HEK293 (cell line): ENCODE results near the gene ZNF780B.

ENCODE experiments used
- CTCF ChIA-PET: fragments of 350-600 bp; formaldehyde crosslinking; extraction: SDS; loops from one replicate; lab custom pipeline; 2021; ENCODE audit warnings: antibody characterized with exemption; lab: Yijun Ruan, JAX
- POLR2A ChIA-PET: fragments of 300-600 bp; formaldehyde crosslinking; extraction: SDS; loops from one replicate; lab custom pipeline; 2020; ENCODE audit warnings: antibody characterized with exemption, inconsistent platforms; lab: Yijun Ruan, JAX
- H3K27ac ChIP-seq: fragments of 200-500 bp; sonication (Bioruptor generic); 2 replicates; pipeline ENCODE4 v1.5.1; 2014; ENCODE audit warnings: low read depth, low read length, control low read depth, inconsistent platforms; ENCODE audit errors: extremely low read depth
- H3K36me3 ChIP-seq, 2 experiments: fragments of 200-500 bp in 1 of 2; sonication (Bioruptor generic) in 1 of 2; 1 replicate in 1 of 2; 2 replicates in 1 of 2; pipeline ENCODE4 v1.5.1; 2014 to 2017; ENCODE audit warnings: inconsistent platforms in 2 of 2, low read length in 2 of 2; ENCODE audit not compliant: control insufficient read depth in 2 of 2, insufficient read depth in 1 of 2
- H3K4me1 ChIP-seq: fragments of 200-500 bp; sonication (Bioruptor generic); 2 replicates; pipeline ENCODE4 v1.5.1; 2014; ENCODE audit warnings: mild to moderate bottlenecking, low read length, inconsistent platforms; ENCODE audit not compliant: control insufficient read depth, insufficient read depth
- H3K4me3 ChIP-seq: 2 replicates; pipeline ENCODE4 v1.5.1; 2011; ENCODE audit warnings: low read depth, mild to moderate bottlenecking, control low read depth, low read length, moderate library complexity
- H3K9me3 ChIP-seq: fragments of 200-500 bp; sonication (Bioruptor generic); 2 replicates; pipeline ENCODE4 v1.5.1; 2014; ENCODE audit warnings: low read depth, low read length, inconsistent platforms; ENCODE audit not compliant: control insufficient read depth, insufficient read depth
- SETDB1 ChIP-seq: IDR thresholded peaks from one replicate; pipeline ENCODE4 v1.6.1; 2017; ENCODE audit warnings: mild to moderate bottlenecking, low read length, moderate library complexity, mixed read lengths; ENCODE audit not compliant: insufficient read length
- TRIM28 ChIP-seq: IDR thresholded peaks from 2 replicates; pipeline ENCODE4 v1.6.1; 2011; ENCODE audit warnings: low read length, control low read depth, borderline replicate concordance
- ZIC2 ChIP-seq: fragments of 450-650 bp; formaldehyde crosslinking; IDR thresholded peaks from 2 replicates; pipeline ENCODE4 v1.5.1; 2016; ENCODE audit warnings: missing biosample characterization, missing genetic modification characterization
- ZNF133 ChIP-seq: fragments of 450-650 bp; formaldehyde crosslinking; IDR thresholded peaks from 2 replicates; pipeline ENCODE4 v1.5.1; 2016; ENCODE audit warnings: missing biosample characterization, missing genetic modification characterization
- ZNF138 ChIP-seq: fragments of 450-650 bp; formaldehyde crosslinking; IDR thresholded peaks from 2 replicates; pipeline ENCODE4 v1.5.1; 2016; ENCODE audit warnings: missing biosample characterization, missing genetic modification characterization, borderline replicate concordance
- ZNF214 ChIP-seq: fragments of 450-650 bp; formaldehyde crosslinking; IDR thresholded peaks from 2 replicates; pipeline ENCODE4 v1.5.1; 2017; ENCODE audit warnings: missing biosample characterization, mild to moderate bottlenecking, missing genetic modification characterization, borderline replicate concordance
- ZNF23 ChIP-seq: fragments of 450-650 bp; formaldehyde crosslinking; IDR thresholded peaks from 2 replicates; pipeline ENCODE4 v1.5.1; 2016; ENCODE audit warnings: missing biosample characterization, missing genetic modification characterization, borderline replicate concordance
- ZNF239 ChIP-seq: fragments of 450-650 bp; formaldehyde crosslinking; IDR thresholded peaks from 2 replicates; pipeline ENCODE4 v1.5.1; 2016; ENCODE audit warnings: missing biosample characterization, missing genetic modification characterization
- ZNF274 ChIP-seq, 2 experiments: fragments of 200-500 bp in 1 of 2; fragments of 450-650 bp in 1 of 2; sonication (Bioruptor generic) in 1 of 2; formaldehyde crosslinking in 1 of 2; IDR thresholded peaks; 2 replicates each; pipeline versions ENCODE4 v1.5.1 to v1.6.1; 2014 to 2016; ENCODE audit warnings: borderline replicate concordance in 1 of 2, inconsistent platforms in 1 of 2, low read length in 1 of 2, missing biosample characterization in 1 of 2, missing genetic modification characterization in 1 of 2
- ZNF473 ChIP-seq: fragments of 450-650 bp; formaldehyde crosslinking; IDR thresholded peaks from 2 replicates; pipeline ENCODE4 v1.5.1; 2017; ENCODE audit warnings: missing biosample characterization, missing genetic modification characterization
- ZNF501 ChIP-seq: fragments of 450-650 bp; formaldehyde crosslinking; IDR thresholded peaks from 2 replicates; pipeline ENCODE4 v1.5.1; 2016; ENCODE audit warnings: missing biosample characterization, missing genetic modification characterization
- ZNF571 ChIP-seq: fragments of 450-650 bp; formaldehyde crosslinking; IDR thresholded peaks from 2 replicates; pipeline ENCODE4 v1.5.0; 2017; ENCODE audit warnings: missing biosample characterization, missing genetic modification characterization
- ZNF621 ChIP-seq: fragments of 450-650 bp; formaldehyde crosslinking; IDR thresholded peaks from 2 replicates; pipeline ENCODE4 v1.5.1; 2017; ENCODE audit warnings: missing biosample characterization, missing genetic modification characterization
- ZNF76 ChIP-seq: fragments of 450-650 bp; formaldehyde crosslinking; IDR thresholded peaks from 2 replicates; pipeline ENCODE4; 2016; ENCODE audit warnings: low read depth, missing biosample characterization, missing genetic modification characterization, borderline replicate concordance
- ZNF777 ChIP-seq: fragments of 450-650 bp; formaldehyde crosslinking; IDR thresholded peaks from 2 replicates; pipeline ENCODE4 v1.5.1; 2017; ENCODE audit warnings: missing biosample characterization, missing genetic modification characterization, borderline replicate concordance
- ZNF843 ChIP-seq: fragments of 450-650 bp; formaldehyde crosslinking; IDR thresholded peaks from 2 replicates; pipeline ENCODE4 v1.5.1; 2016; ENCODE audit warnings: missing biosample characterization, missing genetic modification characterization
- TF ChIP-seq, protein P1 (sequence below): fragments of 450-650 bp; formaldehyde crosslinking; IDR thresholded peaks from 2 replicates; pipeline ENCODE4; 2016; ENCODE audit warnings: missing biosample characterization, missing genetic modification characterization
- TF ChIP-seq, protein P2 (sequence below): fragments of 450-650 bp; formaldehyde crosslinking; IDR thresholded peaks from 2 replicates; pipeline ENCODE4 v1.5.1; 2016; ENCODE audit warnings: missing biosample characterization, missing genetic modification characterization
- TF ChIP-seq, protein P3 (sequence below): fragments of 450-650 bp; formaldehyde crosslinking; IDR thresholded peaks from 2 replicates; pipeline ENCODE4 v1.5.1; 2016; ENCODE audit warnings: missing biosample characterization, missing genetic modification characterization

Gene ZNF780B

DNA sequence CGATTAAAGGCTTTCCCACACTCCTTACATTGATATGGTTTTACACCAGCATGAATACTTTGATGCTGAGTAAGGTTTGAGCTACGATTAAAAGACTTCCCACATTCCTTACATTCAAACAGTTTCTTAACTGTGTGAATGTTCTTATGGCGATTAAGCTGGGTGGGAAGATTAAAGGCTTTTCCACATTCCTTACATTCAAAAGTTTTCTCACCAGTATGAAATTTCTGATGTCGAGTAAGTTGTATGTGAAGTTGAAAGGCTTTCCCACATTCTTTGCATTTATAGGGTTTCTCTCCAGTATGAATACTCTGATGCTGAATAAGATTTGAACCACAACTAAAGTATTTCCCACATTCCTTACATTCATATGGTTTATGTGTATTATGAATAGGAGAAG, 20.0 kb downstream of the ZNF780B start:
- CTCF ChIA-PET, result no interaction called here
- H3K9me3 ChIP-seq, result peaks cover 52% of the 10 kb centered on the region

DNA sequence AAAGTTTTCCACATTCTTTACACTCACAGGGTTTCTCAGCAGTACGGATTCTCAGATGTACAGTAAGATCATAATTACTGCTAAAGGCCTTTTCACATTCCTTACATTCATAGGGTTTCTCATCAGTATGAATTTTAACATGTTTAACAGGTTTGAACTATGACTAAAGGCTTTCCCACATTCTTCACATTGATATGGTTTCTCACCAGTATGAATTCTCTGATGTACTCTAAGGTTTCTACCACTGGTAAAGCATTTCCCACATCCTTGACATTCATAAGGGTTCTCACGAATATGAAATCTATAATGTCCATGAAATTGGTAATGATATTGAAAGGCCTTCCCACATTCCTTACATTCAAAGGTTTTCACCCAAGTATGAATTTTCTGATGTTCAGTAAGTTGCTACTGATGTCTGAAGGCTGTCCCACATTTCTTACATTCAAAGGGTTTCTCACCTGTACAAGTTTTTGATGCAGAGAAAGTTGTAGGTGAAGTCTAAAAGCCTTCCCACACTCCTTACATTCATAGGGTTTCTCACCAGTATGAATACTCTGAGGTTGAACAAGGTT, 22.0 kb downstream of the ZNF780B start:
- TF ChIP-seq ZNF76 (no peak), ZNF501 (tag by site-specific recombination) (no peak), SETDB1 (peak; percentile 97), ZNF133 (no peak), TRIM28 (peak; percentile 86; the same call in 1 of the 2 replicates), ZNF239 (tag by site-specific recombination) (no peak), ZNF843 (tag by site-specific recombination) (no peak), ZNF274 (IDR thresholded peaks at IDR 0.05; ENCODE audit: low read length) (peak; percentile 77), ZNF274 (tag by site-specific recombination; IDR thresholded peaks at IDR 0.05; ENCODE audit: borderline replicate concordance) (peak; percentile 98), ZNF571 (no peak)
- Histone ChIP-seq H3K9me3 (peaks cover 65% of the 10 kb centered on the region), H3K27ac (no peak overlapping the region), H3K4me1 (no peaks in the 10 kb centered on the region), H3K36me3 (peaks cover 0 to 35% of the 10 kb centered on the region in 2 experiments; a peak in 2 of 3 replicates), H3K4me3 (no peak overlapping the region)
- POLR2A ChIA-PET, result no interaction called here
- CTCF ChIA-PET, result interaction anchor here (0.7 to 1.1 kb wide), 2 partner anchors 14 to 132 kb away, joined by 4 read pairs; no protein-coding TSS in a partner anchor

More for the DNA sequence above, 20.0 kb downstream of the ZNF780B start:
- peaks cover 0 to 26% of the 10 kb centered on the region in 2 experiments; a peak in 2 of 3 replicates for H3K36me3 ChIP-seq
- POLR2A ChIA-PET, result interaction anchor here (0.5 kb wide), 1 partner anchor 67 kb away, joined by 4 read pairs; no protein-coding TSS in a partner anchor
- H3K4me3 ChIP-seq, result no peak overlapping the region
- TF ChIP-seq ZNF621 (tag by site-specific recombination) (no peak), ZNF23 (tag by site-specific recombination) (no peak), ZNF777 (tag by site-specific recombination) (no peak), ZNF138 (no peak), ZNF239 (tag by site-specific recombination) (no peak), ZIC2 (tag by site-specific recombination) (no peak), ZNF214 (no peak), ZNF473 (tag by site-specific recombination) (no peak)
- TF ChIP-seq, protein P1, sequence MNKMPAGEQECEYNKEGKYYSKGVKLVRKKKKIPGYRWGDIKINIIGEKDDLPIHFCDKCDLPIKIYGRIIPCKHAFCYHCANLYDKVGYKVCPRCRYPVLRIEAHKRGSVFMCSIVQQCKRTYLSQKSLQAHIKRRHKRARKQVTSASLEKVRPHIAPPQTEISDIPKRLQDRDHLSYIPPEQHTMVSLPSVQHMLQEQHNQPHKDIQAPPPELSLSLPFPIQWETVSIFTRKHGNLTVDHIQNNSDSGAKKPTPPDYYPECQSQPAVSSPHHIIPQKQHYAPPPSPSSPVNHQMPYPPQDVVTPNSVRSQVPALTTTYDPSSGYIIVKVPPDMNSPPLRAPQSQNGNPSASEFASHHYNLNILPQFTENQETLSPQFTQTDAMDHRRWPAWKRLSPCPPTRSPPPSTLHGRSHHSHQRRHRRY, result no peak
- TF ChIP-seq, protein P2, sequence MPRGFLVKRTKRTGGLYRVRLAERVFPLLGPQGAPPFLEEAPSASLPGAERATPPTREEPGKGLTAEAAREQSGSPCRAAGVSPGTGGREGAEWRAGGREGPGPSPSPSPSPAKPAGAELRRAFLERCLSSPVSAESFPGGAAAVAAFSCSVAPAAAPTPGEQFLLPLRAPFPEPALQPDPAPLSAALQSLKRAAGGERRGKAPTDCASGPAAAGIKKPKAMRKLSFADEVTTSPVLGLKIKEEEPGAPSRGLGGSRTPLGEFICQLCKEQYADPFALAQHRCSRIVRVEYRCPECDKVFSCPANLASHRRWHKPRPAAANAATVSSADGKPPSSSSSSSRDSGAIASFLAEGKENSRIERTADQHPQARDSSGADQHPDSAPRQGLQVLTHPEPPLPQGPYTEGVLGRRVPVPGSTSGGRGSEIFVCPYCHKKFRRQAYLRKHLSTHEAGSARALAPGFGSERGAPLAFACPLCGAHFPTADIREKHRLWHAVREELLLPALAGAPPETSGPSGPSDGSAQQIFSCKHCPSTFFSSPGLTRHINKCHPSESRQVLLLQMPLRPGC, result no peak
- TF ChIP-seq, protein P3, sequence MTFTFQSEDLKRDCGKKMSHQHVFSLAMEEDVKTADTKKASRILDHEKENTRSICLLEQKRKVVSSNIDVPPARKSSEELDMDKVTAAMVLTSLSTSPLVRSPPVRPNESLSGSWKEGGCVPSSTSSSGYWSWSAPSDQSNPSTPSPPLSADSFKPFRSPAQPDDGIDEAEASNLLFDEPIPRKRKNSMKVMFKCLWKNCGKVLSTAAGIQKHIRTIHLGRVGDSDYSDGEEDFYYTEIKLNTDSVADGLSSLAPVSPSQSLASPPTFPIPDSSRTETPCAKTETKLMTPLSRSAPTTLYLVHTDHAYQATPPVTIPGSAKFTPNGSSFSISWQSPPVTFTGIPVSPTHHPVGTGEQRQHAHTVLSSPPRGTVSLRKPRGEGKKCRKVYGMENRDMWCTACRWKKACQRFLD (tag by site-specific recombination), result no peak
- TF ChIP-seq, all 188 proteins: peak for 0
- Histone ChIP-seq H3K4me1 (no peaks in the 10 kb centered on the region), H3K27ac (no peak overlapping the region)
